AG10803 (cell line): ENCODE measurements around the gene SMARCAL1.
"Not testable (repeated sequence)": the region's sequence is repeated elsewhere in the genome, so short reads cannot be mapped to it uniquely, and the experiment has no call there.

Experiments
- DNase-seq: peaks from one replicate; pipeline ENCODE4 v3.0.0; 2010; ENCODE audit warnings: low read depth
- H3K4me3 ChIP-seq: 2 replicates; pipeline ENCODE4 v1.5.1; 2011; ENCODE audit warnings: mild to moderate bottlenecking, low read length, control low read depth
- TF ChIP-seq, protein P1 (sequence below): conservative IDR thresholded peaks from 2 replicates; pipeline ENCODE4 v1.5.1; 2011; ENCODE audit warnings: mild to moderate bottlenecking, low read length, control low read depth, inconsistent platforms

Gene SMARCAL1

DNA sequence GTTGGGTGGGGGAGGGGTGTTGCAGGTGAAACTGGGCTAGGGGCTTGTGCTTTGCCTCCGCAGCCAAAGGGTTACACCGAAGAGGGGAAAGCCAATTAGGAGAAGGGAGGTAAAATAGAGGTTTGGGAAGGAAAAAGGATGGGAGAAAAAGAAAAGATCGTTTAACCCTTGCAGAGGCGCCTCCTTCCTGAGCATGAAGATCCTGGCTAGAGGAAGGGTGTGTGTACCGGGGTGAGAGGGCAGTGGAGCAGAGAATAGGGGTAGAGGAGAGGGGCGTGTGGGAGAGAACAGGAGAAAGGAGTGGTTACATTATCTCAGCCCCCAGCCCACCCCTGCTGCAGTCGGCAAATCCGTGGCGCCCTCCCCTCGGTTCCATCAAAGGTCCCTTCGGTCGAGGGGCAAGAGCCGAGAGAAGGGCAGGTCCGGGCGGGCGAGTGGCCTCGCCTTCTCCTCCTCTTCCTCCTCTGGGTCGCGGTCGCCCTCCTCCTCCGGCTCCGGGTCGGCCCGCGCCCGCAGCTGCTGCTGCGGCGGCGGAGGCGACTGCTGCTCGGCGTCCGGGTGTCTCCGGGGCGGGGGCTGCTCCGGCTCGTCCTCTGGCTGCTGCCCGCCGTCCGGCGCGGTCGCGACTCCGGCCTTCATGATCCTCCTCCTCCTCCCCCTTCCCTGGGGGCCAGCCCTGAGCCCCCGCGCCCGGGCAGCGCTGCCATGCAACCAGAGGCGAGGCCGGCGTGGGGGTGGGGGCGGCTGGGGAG lies 41.1 kb upstream of the SMARCAL1 start:
- TF ChIP-seq, protein P1, sequence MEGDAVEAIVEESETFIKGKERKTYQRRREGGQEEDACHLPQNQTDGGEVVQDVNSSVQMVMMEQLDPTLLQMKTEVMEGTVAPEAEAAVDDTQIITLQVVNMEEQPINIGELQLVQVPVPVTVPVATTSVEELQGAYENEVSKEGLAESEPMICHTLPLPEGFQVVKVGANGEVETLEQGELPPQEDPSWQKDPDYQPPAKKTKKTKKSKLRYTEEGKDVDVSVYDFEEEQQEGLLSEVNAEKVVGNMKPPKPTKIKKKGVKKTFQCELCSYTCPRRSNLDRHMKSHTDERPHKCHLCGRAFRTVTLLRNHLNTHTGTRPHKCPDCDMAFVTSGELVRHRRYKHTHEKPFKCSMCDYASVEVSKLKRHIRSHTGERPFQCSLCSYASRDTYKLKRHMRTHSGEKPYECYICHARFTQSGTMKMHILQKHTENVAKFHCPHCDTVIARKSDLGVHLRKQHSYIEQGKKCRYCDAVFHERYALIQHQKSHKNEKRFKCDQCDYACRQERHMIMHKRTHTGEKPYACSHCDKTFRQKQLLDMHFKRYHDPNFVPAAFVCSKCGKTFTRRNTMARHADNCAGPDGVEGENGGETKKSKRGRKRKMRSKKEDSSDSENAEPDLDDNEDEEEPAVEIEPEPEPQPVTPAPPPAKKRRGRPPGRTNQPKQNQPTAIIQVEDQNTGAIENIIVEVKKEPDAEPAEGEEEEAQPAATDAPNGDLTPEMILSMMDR = no peak
- peak; percentile 17 for DNase-seq
- H3K4me3 ChIP-seq = peak overlapping the region; percentile 87

DNA sequence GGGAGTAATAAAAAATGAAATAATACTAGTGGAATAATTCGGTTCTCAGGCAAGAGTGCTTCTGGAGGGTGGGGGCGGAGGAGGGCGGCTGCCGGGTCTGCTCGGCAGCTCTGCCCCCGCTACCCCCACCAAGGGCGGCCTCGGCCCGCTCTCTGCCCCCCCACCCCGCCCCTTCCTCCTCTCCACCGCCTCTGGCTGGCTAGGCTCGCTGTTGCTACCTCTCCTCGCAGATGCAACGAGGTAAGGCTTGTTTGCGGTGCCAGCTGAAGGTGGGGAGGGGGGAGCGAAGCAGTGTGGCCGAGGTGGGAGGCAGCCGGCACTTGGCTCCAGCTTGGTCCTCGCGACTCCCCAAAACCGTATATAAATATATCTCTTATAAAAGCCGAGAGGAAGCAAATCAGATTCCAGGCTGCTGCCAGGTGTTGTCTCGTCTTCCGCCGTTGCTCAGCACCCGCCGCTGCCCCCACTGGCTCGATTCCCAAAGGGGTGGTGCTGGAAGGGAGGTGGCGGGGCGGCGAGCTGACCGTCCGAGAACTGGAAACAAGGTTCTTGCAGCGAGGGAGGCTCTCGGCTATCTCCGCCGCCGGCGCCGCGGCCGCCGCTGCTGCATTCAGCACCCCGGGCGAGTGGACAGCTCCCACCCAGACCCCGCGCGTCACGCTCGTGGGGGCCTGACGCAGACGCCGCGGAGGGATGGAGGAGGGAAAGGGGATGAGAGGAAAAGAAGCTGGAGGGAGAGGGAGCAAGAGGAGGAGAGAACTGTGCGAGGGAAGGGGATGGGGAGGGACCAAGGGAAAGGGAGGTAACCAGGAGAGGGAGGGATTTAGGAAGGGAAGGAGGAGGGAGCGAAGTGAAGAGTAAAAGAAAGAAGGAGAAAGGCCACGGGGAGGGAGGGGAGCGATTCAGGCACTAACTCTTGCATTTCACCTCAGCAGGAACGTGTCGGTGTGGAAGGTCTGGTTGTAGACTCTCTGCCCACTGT lies 40.3 kb upstream of the SMARCAL1 start, which contains the start of gene MARCHF4:
MARCHF4 (minus strand) TSS at position 763 of the 982 bp plus-strand sequence. CDS start 2,223 bp downstream, outside the sequence.
- H3K4me3 ChIP-seq = peak within 1 kb of the TSS; percentile 87
- TF ChIP-seq, protein P1 = no peak
- peak; percentile 91 for DNase-seq

DNA sequence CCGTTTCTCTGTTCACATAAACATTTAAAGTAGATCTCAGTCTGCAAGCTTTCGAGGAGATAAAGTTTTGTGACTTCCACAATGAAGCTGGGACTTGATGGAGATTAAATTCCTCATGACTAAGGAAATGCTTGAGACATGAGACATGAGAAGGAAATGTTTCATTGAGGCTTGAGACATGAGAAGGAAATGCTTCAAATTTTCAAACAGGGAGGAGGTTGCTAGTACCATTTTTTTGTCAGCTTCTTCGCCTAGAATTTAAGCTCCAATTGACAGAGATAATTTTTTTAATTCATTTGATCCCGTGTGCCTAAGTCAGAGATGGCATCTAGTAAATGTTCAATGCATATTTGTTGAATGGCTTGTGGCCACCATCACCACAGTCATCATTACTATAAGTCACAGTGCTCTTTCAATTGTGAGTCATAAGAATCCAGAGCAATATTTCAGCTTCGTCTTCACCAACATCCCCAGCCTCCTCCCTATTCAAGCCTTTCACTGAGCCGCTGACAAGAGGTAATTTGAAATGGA lies 39.5 kb upstream of the SMARCAL1 start:
- peak; percentile 94 for DNase-seq
- H3K4me3 ChIP-seq = peak overlapping the region; percentile 87
- TF ChIP-seq, protein P1 = no peak

DNA sequence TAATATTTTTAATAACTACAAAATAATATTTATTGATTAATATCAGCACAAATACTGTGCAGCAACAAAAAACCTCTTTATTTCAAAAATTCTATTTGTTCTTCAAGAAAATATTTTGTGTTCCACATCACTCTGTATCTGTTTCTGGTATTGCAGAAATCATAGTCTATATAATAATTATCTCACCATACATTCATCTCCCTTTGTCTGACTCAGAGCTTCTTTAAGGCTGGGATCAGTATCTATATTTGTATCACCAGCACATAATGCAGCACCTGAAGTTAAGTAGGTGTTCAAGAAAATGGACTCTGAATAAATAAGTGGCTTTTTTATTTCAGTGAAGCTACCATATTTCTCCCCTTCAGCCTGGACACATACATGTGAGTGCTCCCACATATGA lies 38.4 kb upstream of the SMARCAL1 start:
- no peak for DNase-seq
- TF ChIP-seq, protein P1 = no peak
- no peak overlapping the region for H3K4me3 ChIP-seq

DNA sequence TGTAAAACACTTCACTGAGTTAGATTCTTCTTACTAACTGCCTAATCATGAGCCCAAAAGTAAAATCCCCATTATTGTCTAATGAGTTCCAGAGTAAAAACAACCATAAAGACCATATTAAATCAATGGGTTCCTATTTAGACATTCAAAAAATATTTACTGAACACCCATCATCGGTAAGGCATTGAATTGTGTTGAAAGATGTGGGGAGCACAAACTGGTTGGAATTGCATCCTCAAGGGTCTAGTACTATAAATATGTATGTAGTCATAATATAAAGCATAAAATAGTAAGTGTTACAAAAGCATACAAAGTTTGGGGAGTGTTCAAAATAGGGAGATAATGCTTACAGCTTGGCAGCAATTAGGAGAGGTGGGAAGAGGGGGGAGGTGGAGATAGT lies 37.0 kb upstream of the SMARCAL1 start:
- TF ChIP-seq, protein P1 = no peak
- no peak overlapping the region for H3K4me3 ChIP-seq
- peak; percentile 61 for DNase-seq

DNA sequence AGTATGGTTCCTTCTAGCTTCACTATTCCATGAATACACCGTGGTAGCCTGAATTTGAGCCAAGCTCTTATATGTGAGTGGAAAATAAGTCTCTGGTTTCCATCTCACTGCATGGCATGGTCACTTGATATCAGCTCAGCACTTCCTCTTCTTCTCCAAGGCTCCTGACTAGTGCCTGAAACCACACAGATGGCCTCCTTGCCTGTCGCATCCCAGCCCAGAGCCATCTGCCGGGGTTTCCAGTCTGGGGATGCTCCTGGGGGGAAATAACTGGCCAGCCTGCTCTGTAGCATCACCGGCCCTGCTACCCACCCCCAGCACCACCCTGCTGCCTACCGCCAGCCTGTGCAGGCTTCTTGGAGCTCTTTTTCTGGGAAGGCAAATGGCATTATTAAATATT lies 32.3 kb upstream of the SMARCAL1 start:
- TF ChIP-seq, protein P1 = no peak
- no peak overlapping the region for H3K4me3 ChIP-seq
- no peak for DNase-seq

DNA sequence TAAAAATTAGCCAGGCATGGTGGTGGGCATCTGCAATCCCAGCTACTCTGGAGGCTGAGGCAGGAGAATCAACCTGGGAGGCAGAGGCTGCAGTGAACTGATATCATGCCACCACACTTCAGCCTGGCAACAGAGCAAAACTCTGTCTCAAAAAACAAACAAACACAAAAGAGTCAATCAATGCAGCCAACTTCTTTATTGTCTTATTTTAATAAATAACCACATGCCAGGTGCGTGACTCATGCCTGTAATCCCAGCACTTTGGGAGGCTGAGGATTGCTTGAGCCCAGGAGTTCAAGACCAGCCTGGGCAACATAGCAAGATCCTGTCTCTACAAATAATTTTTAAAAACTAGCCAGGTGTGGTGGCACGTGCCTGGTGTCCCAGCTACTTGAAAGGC lies 27.9 kb upstream of the SMARCAL1 start:
- H3K4me3 ChIP-seq, DNase-seq: not testable (repeated sequence)
